ENCODE results near the gene POGZ. TPM values are rescaled to one million over a fixed set of nuclear protein-coding genes. Genes with fewer than 3 reads are reported as not detected.

The POGZ gene
- total RNA-seq, 1 donor from 2014 or later, result 36.4 TPM

DNA sequence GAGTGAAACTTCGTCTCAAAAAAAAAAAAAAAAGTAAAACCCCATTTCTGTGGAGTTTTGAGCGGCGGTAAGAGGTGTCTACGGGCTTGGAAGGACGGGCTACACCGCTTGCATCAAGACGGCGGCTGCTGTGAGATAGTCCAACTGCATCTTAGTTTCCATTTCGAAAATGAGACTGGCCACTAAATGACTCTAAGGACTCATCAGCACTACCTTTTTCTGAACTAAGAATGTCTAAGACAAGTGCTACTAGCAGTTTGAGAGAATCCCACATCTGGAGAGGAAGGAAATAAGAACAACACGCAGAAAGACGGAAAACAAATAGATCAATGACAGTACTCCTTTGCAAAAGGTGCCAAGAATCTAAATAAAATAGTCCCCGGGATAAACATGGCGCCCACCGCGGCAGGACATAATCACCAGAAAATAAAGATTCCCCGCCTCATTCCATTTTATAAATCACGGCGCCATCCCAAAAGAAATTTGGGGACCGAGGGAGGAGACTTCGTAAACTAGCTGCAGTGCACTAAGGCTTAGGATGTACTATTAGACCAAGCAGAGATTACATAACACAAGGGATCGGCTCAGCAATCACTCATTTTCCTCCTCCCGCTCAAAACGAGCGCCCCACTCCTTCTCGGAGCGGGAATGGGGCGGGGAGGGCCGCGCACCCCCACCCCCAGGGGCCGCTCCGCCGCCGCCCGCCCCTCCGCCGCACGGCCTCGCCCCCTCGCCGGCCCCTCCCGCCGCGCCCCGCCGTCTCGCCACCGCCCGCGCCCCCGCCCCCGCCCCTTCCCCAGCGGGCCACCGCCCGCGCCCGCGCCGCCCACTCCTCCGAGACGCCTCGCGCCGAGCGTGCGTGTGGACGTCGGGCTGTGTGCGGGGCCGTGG, 1.1 kb downstream of the POGZ start:
- no peak for DNase-seq (ENCODE audit: low read depth)
- Histone ChIP-seq H3K4me3 (ENCODE audit: low read depth, low read length) (peak overlapping the region; percentile 85), H3K36me3 (ENCODE audit: control insufficient read depth, insufficient read depth, low read length) (no peaks in the 10 kb centered on the region), H3K27me3 (ENCODE audit: control insufficient read depth, insufficient read depth, low read length) (no peaks in the 10 kb centered on the region)
- TF ChIP-seq, protein P1, sequence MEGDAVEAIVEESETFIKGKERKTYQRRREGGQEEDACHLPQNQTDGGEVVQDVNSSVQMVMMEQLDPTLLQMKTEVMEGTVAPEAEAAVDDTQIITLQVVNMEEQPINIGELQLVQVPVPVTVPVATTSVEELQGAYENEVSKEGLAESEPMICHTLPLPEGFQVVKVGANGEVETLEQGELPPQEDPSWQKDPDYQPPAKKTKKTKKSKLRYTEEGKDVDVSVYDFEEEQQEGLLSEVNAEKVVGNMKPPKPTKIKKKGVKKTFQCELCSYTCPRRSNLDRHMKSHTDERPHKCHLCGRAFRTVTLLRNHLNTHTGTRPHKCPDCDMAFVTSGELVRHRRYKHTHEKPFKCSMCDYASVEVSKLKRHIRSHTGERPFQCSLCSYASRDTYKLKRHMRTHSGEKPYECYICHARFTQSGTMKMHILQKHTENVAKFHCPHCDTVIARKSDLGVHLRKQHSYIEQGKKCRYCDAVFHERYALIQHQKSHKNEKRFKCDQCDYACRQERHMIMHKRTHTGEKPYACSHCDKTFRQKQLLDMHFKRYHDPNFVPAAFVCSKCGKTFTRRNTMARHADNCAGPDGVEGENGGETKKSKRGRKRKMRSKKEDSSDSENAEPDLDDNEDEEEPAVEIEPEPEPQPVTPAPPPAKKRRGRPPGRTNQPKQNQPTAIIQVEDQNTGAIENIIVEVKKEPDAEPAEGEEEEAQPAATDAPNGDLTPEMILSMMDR (IDR thresholded peaks at IDR 0.05; ENCODE audit: insufficient read depth, low read length, poor library complexity, severe bottlenecking), result no peak

DNA sequence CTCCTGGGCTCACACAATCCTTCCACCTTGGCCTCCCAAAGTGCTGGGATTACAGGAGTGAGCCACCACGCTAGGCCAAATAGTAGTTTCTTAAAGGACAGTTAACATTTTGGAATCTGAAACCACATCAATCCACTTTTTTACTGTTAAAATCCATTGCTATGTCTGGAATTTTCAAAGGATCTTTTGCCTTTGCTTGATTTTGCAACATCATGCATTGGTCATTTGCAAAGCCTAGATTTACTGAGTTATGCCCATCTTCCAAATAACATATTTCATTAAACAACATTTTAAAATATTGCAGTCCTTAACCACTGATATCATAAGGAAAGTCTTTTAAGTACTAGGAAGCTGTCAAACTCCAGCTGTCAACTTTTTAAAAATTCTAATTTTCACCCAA, 3.3 kb downstream of the POGZ start:
- TF ChIP-seq, protein P1 (IDR thresholded peaks at IDR 0.05; ENCODE audit: insufficient read depth, low read length, poor library complexity, severe bottlenecking), result no peak
- no peaks in the 10 kb centered on the region for H3K36me3 ChIP-seq (ENCODE audit: control insufficient read depth, insufficient read depth, low read length)
- DNase-seq (ENCODE audit: low read depth), result no peak
- no peaks in the 10 kb centered on the region for H3K27me3 ChIP-seq (ENCODE audit: control insufficient read depth, insufficient read depth, low read length)
- no peak overlapping the region for H3K4me3 ChIP-seq (ENCODE audit: low read depth, low read length)

DNA sequence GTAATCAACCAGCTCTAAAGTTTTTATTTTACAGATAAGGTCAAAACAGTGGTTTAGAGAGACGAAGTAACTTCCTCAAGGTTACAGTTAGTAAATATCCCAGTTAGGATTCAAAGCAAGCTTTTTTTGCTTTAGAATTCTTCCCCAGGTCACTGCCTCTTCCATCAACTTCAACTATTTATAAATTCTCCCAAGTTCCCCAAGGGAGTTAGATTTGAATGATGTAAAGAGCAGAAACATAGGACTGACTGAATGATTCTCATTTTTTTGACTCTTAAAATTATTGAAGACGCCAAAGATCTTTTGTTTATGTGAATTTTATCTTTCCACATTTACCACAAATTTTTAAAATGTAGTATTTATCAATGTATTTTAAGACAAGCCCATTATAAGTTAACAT, 4.1 kb downstream of the POGZ start:
- TF ChIP-seq, protein P1 (IDR thresholded peaks at IDR 0.05; ENCODE audit: insufficient read depth, low read length, poor library complexity, severe bottlenecking), result no peak
- no peak for DNase-seq (ENCODE audit: low read depth)
- no peaks in the 10 kb centered on the region for H3K36me3 ChIP-seq (ENCODE audit: control insufficient read depth, insufficient read depth, low read length)
- H3K27me3 ChIP-seq (ENCODE audit: control insufficient read depth, insufficient read depth, low read length), result no peaks in the 10 kb centered on the region
- no peak overlapping the region for H3K4me3 ChIP-seq (ENCODE audit: low read depth, low read length)

DNA sequence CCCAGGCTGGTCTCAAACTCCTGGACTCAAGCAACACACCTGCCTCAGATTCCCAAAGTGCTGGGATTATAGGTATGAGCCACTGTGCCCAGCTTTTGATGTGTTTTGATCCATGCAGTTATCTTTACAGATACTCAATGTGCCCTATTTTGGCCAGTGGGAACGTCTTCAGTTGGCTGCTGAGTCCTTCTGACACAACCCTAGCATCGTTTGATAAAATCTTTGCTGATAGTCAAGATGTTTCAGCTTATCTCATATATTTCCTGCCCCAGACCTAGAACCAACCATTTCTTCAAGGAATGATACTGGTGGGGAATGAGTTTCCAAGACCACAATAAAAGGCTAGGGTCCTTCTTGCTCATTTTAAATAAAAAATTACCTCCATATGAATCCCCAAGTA, 11.6 kb downstream of the POGZ start:
- H3K4me3 ChIP-seq (ENCODE audit: low read depth, low read length), result no peak overlapping the region
- H3K36me3 ChIP-seq (ENCODE audit: control insufficient read depth, insufficient read depth, low read length), result no peaks in the 10 kb centered on the region
- DNase-seq (ENCODE audit: low read depth), result no peak
- TF ChIP-seq, protein P1 (IDR thresholded peaks at IDR 0.05; ENCODE audit: insufficient read depth, low read length, poor library complexity, severe bottlenecking), result no peak
- H3K27me3 ChIP-seq (ENCODE audit: control insufficient read depth, insufficient read depth, low read length), result no peaks in the 10 kb centered on the region

DNA sequence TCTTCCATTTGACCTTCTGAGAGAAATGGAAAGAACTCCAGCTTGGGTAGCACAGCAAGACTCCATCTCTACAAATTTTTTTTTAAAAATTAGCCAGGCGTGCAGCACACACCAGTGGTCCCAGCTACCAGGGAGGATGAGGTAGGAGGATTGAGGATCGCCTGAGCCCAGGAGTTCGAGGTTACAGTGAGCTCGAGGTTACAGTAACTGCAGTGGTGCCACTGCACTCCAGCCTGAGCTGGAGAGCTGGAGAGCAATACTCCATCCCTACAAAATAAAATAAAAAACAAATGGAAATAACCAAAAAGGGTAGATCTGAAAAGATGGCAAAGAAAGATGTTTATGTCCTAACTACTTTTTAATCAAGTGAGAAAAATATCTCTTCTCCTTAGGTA, 14.5 kb downstream of the POGZ start:
- Histone ChIP-seq H3K27me3 (ENCODE audit: control insufficient read depth, insufficient read depth, low read length) (no peaks in the 10 kb centered on the region), H3K36me3 (ENCODE audit: control insufficient read depth, insufficient read depth, low read length) (no peaks in the 10 kb centered on the region), H3K4me3 (ENCODE audit: low read depth, low read length) (no peak overlapping the region)
- DNase-seq (ENCODE audit: low read depth), result no peak
- TF ChIP-seq, protein P1 (IDR thresholded peaks at IDR 0.05; ENCODE audit: insufficient read depth, low read length, poor library complexity, severe bottlenecking), result no peak
